Lung (tissue), 12 donors: ENCODE data around the gene AK4. TPM values are rescaled to one million over a fixed set of nuclear protein-coding genes. Genes with fewer than 3 reads are reported as not detected.
A peak's percentile ranks its signal among the peaks of the same experiment; 100 is the strongest.
"Not testable (repeated sequence)": the region's sequence is repeated elsewhere in the genome, so short reads cannot be mapped to it uniquely, and the experiment has no call there.

Experiments
- ATAC-seq: fragments of 200-7000 bp; cut with Tn5 transposase; one replicate; pipeline ENCODE4 v1.9.1; 2020; ENCODE audit warnings: moderate number of reproducible peaks; ENCODE audit not compliant: insufficient read depth, low FRiP score
- DNase-seq, 3 donors: peaks; one replicate each; pipeline ENCODE4 v3.0.0-alpha.2; 2013 to 2017
- H3K27ac ChIP-seq, 2 donors: one replicate each; pipeline ENCODE4 v1.5.1; 2013; ENCODE audit warnings: mild to moderate bottlenecking in 2 of 2, moderate library complexity in 2 of 2, control low read depth in 1 of 2, inconsistent platforms in 1 of 2, low read depth in 1 of 2, low read length in 1 of 2
- H3K27me3 ChIP-seq, 3 donors: one replicate each; pipeline ENCODE4 v1.5.1; 2013; ENCODE audit warnings: low read length in 2 of 3; ENCODE audit not compliant: control insufficient read depth in 3 of 3, insufficient read depth in 3 of 3
- H3K36me3 ChIP-seq, 4 donors: one replicate each; pipeline ENCODE4 v1.5.1; 2013; ENCODE audit warnings: low read length in 4 of 4, mild to moderate bottlenecking in 1 of 4, moderate library complexity in 1 of 4; ENCODE audit not compliant: control insufficient read depth in 4 of 4, insufficient read depth in 4 of 4
- H3K4me1 ChIP-seq, 5 donors: one replicate each; pipeline ENCODE4 v1.5.1; 2013; ENCODE audit warnings: low read length in 5 of 5, mild to moderate bottlenecking in 2 of 5, moderate library complexity in 1 of 5; ENCODE audit not compliant: control insufficient read depth in 5 of 5, insufficient read depth in 5 of 5
- H3K4me3 ChIP-seq: one replicate; pipeline ENCODE4 v1.5.1; 2013; ENCODE audit warnings: mild to moderate bottlenecking, control low read depth, moderate library complexity
- H3K9ac ChIP-seq, 2 donors: one replicate each; pipeline ENCODE4 v1.5.1; 2013; ENCODE audit warnings: low read length in 2 of 2, control low read depth in 1 of 2; ENCODE audit not compliant: insufficient read depth in 1 of 2
- H3K9me3 ChIP-seq, 4 donors: one replicate each; pipeline ENCODE4 v1.5.1; 2013; ENCODE audit warnings: low read length in 3 of 4, mild to moderate bottlenecking in 1 of 4, moderate library complexity in 1 of 4; ENCODE audit not compliant: control insufficient read depth in 4 of 4, insufficient read depth in 3 of 4
- WGBS, 2 donors: extraction: QIAGEN DNeasy Blood & Tissue Kit; methylation state at CpG; one replicate each; pipeline ENCODE4 v1.1.7; 2013; 5-methylcytosine and 5-hydroxymethylcytosine counted together
- polyA plus RNA-seq, 2 donors: library from polyadenylated mRNA; stranded (reverse); fragments of 200-250 nt; gene quantifications; one replicate each; pipeline ENCODE4 v1.2.1, GENCODE V29; 2013
- total RNA-seq, 2 donors: library from RNA; depleted of rRNA in 1 of 2; stranded (reverse); fragments of >200 nt in 1 of 2; gene quantifications; one replicate each; pipeline ENCODE4 v1.2.1, GENCODE V29; 2014 to 2021
- TF ChIP-seq, protein P1 (sequence below): IDR thresholded peaks from 2 replicates; pipeline ENCODE4 v1.5.1; 2012; ENCODE audit warnings: mild to moderate bottlenecking; ENCODE audit errors: control extremely low read depth, extremely low read depth
- donor health status: control.
- donor health status: control.
- donor health status: Bipolar disorder and iron deficiency.
- donor health status: healthy.
- donor health status: DM: yes; HTN: yes; CAD: no.

Gene AK4
- total and polyA plus RNA-seq, 4 donors = 1.1 to 13.7 (median 6.5) TPM

GRCh38 chr1:65163201-65163805 lies 15.3 kb downstream of the AK4 start:
- WGBS, 2 donors = 57 to 78% methylated on average over 11 of the region's 11 CpGs
- no peak for ATAC-seq
- Histone ChIP-seq H3K9ac (no peak overlapping the region), H3K9me3 (no peaks in the 10 kb centered on the region), H3K4me3 (no peak overlapping the region), H3K36me3 (no peaks in the 10 kb centered on the region), H3K27me3 (peaks cover 0 to 26% (median 0%) of the 10 kb centered on the region in 3 donors), H3K27ac (peak overlapping the region in 1 of 2 donors; percentile 21), H3K4me1 (peaks cover 0 to 30% (median 0%) of the 10 kb centered on the region in 5 donors)
- DNase-seq = no peak
- TF ChIP-seq, protein P1, sequence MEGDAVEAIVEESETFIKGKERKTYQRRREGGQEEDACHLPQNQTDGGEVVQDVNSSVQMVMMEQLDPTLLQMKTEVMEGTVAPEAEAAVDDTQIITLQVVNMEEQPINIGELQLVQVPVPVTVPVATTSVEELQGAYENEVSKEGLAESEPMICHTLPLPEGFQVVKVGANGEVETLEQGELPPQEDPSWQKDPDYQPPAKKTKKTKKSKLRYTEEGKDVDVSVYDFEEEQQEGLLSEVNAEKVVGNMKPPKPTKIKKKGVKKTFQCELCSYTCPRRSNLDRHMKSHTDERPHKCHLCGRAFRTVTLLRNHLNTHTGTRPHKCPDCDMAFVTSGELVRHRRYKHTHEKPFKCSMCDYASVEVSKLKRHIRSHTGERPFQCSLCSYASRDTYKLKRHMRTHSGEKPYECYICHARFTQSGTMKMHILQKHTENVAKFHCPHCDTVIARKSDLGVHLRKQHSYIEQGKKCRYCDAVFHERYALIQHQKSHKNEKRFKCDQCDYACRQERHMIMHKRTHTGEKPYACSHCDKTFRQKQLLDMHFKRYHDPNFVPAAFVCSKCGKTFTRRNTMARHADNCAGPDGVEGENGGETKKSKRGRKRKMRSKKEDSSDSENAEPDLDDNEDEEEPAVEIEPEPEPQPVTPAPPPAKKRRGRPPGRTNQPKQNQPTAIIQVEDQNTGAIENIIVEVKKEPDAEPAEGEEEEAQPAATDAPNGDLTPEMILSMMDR = no peak

GRCh38 chr1:65164101-65164500 lies 16.1 kb downstream of the AK4 start:
- ATAC-seq, H3K4me3 ChIP-seq, H3K9ac ChIP-seq, H3K9me3 ChIP-seq, H3K27ac ChIP-seq, DNase-seq, H3K36me3 ChIP-seq: not testable (repeated sequence)
- H3K27me3 ChIP-seq = peaks cover 0 to 29% (median 0%) of the 10 kb centered on the region in 3 donors
- WGBS, 2 donors = 82 to 93% methylated on average over 3 of the region's 3 CpGs
- peaks cover 0 to 30% (median 0%) of the 10 kb centered on the region in 5 donors for H3K4me1 ChIP-seq

GRCh38 chr1:65164633-65165032 lies 16.6 kb downstream of the AK4 start:
- no peaks in the 10 kb centered on the region for H3K9me3 ChIP-seq
- DNase-seq (no peak), ATAC-seq (no peak)

GRCh38 chr1:65165269-65165993 lies 17.4 kb downstream of the AK4 start:
- H3K36me3 ChIP-seq = no peaks in the 10 kb centered on the region
- no peak overlapping the region for H3K4me3 ChIP-seq
- no peaks in the 10 kb centered on the region for H3K9me3 ChIP-seq
- H3K9ac ChIP-seq = no peak overlapping the region
- WGBS, 2 donors = 45 to 62% methylated on average over 5 of the region's 5 CpGs
- no peak for DNase-seq
- H3K4me1 ChIP-seq = peaks cover 0 to 30% (median 0%) of the 10 kb centered on the region in 5 donors
- TF ChIP-seq, protein P1 = no peak
- H3K27ac ChIP-seq = no peak overlapping the region
- peaks cover 0 to 29% (median 0%) of the 10 kb centered on the region in 3 donors for H3K27me3 ChIP-seq
- peak; percentile 48 for ATAC-seq

More at GRCh38 chr1:65164633-65165032, 16.6 kb downstream of the AK4 start:
- H3K4me3 ChIP-seq = no peak overlapping the region
- TF ChIP-seq, protein P1 = no peak
- H3K27ac ChIP-seq = no peak overlapping the region
- H3K4me1 ChIP-seq = peaks cover 0 to 30% (median 0%) of the 10 kb centered on the region in 5 donors
- H3K27me3 ChIP-seq = peaks cover 0 to 29% (median 0%) of the 10 kb centered on the region in 3 donors
- H3K36me3 ChIP-seq = no peaks in the 10 kb centered on the region
- no peak overlapping the region for H3K9ac ChIP-seq
